ENCODE data around the gene TADA2B. TPM values are rescaled to one million over a fixed set of nuclear protein-coding genes. Genes with fewer than 3 reads are reported as not detected.

Gene TADA2B, protein sequence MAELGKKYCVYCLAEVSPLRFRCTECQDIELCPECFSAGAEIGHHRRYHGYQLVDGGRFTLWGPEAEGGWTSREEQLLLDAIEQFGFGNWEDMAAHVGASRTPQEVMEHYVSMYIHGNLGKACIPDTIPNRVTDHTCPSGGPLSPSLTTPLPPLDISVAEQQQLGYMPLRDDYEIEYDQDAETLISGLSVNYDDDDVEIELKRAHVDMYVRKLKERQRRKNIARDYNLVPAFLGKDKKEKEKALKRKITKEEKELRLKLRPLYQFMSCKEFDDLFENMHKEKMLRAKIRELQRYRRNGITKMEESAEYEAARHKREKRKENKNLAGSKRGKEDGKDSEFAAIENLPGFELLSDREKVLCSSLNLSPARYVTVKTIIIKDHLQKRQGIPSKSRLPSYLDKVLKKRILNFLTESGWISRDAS
- 12.7 and 13.8 TPM in 2 replicates for total RNA-seq

DNA sequence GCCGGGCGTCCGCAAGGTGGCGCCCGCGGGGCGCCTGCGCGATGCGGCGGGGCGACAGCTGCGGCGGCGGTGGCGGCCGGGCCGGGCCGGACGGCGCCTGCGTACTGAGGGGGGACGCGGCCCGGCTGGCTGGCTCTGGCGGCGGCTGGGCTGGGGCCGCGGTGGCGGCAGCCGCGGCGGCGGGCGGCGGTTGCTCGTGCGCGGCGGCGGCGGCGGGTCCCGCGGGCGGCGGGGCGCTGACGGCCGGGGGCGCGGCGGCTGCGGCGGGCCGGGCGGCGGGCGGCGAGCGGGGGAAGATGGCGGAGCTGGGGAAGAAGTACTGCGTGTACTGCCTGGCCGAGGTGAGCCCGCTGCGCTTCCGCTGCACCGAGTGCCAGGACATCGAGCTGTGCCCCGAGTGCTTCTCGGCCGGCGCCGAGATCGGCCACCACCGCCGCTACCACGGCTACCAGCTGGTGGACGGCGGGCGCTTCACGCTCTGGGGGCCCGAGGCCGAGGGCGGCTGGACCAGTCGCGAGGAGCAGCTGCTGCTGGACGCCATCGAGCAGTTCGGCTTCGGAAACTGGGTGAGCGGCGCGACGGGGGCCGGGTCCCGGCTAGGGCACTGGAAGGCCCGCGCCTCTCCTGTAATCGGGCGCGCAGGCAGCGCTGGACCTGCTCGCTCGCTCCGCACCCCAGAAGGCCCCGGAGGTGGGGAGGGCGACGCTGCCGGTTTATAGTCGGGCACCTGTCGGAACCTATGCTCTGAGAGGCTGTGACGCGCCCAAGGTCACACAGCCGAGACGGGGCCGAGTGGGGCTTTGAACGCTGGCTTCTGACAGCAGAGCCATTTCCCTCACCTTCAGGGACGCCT is at the start of gene TADA2B:
TADA2B (plus strand) TSS at position 89 of the 853 bp plus-strand sequence; CDS start at position 297, 208 bp downstream.

DNA sequence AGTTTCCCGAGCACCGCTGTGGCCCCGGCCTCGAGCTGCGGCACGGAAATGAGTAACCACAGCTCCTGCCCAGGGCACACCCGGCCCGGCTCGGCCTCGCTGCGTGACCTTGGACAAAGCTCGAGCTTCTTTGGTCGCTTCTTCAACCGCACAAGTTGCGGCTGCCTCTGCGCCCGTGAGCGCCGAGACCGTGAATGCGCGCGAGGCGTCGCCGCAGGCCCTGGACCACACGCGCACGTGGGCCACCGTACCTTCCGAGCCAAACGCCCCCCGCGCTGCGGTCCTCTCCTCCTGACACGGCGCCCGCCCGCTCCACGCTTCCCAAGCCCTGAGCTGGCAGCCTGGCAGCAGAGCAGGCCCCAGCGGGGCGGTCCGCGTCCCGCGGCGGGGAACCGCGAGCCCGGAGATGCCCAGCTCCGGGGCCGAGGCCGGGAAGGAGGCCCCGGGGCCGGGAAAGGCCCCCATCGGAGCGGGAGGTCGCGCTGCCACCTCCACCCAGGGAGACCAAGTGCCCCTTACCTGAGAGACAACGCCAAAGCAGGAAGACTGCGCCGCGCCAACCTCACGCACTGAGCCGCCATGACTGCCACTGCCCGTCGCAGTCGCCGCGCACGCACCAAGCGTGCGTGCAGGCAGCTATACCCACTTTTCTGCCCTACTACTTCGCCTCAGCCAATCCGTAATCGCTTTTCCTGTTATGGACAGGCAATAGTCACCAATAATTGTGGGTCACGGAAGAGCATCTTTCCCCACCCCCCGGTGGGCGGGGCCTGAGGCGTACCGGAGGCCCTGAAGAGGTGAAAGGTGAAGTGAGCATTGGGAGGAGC is 24.5 kb downstream of the TADA2B start, which contains the start of gene GRPEL1:
GRPEL1 (minus strand) TSS at position 613 of the 827 bp plus-strand sequence; CDS start at position 581, 32 bp downstream.

Other genes starting within 250 kb of the TADA2B start
- 41.4 and 48.1 TPM in 2 replicates for gene TBC1D14, start 133.5 kb upstream of the TADA2B start, total RNA-seq
- 25.6 and 38.0 TPM in 2 replicates for gene GRPEL1, start 24.7 kb downstream of the TADA2B start, total RNA-seq
- gene SORCS2, start 149.2 kb downstream of the TADA2B start, total RNA-seq = 0.33 and 0.53 TPM in 2 replicates